Muscle layer of colon (tissue), 2 donors: ENCODE results near the gene TICAM2.
"Not testable (repeated sequence)": the region's sequence is repeated elsewhere in the genome, so short reads cannot be mapped to it uniquely, and the experiment has no call there.

Source experiments
- H3K27ac ChIP-seq: one replicate; pipeline ENCODE4 v1.7.0; 2013; ENCODE audit warnings: low read depth, mild to moderate bottlenecking, low read length, moderate library complexity
- H3K27me3 ChIP-seq, 2 donors: one replicate each; pipeline ENCODE4 v1.7.0; 2013; ENCODE audit warnings: low read length in 2 of 2, mild to moderate bottlenecking in 2 of 2; ENCODE audit not compliant: insufficient read depth in 2 of 2, control insufficient read depth in 1 of 2
- H3K36me3 ChIP-seq: one replicate; pipeline ENCODE4 v1.7.0; 2013; ENCODE audit warnings: mild to moderate bottlenecking, low read length; ENCODE audit not compliant: insufficient read depth
- H3K4me1 ChIP-seq: one replicate; pipeline ENCODE4 v1.7.0; 2013; ENCODE audit warnings: mild to moderate bottlenecking, low read length; ENCODE audit not compliant: insufficient read depth
- H3K4me3 ChIP-seq, 2 donors: one replicate each; pipeline ENCODE4 v1.7.0; 2013; ENCODE audit warnings: low read length in 2 of 2, low read depth in 1 of 2, mild to moderate bottlenecking in 1 of 2, moderate library complexity in 1 of 2
- H3K9ac ChIP-seq: one replicate; pipeline ENCODE4 v1.7.0; 2013; ENCODE audit warnings: low read length
- H3K9me3 ChIP-seq: one replicate; pipeline ENCODE4 v1.7.0; 2013; ENCODE audit warnings: mild to moderate bottlenecking, low read length
- donor health status: abdominal sarcoma.
- donor health status: Adenocarcinoma of cecum.

The TICAM2 gene, protein sequence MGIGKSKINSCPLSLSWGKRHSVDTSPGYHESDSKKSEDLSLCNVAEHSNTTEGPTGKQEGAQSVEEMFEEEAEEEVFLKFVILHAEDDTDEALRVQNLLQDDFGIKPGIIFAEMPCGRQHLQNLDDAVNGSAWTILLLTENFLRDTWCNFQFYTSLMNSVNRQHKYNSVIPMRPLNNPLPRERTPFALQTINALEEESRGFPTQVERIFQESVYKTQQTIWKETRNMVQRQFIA

DNA sequence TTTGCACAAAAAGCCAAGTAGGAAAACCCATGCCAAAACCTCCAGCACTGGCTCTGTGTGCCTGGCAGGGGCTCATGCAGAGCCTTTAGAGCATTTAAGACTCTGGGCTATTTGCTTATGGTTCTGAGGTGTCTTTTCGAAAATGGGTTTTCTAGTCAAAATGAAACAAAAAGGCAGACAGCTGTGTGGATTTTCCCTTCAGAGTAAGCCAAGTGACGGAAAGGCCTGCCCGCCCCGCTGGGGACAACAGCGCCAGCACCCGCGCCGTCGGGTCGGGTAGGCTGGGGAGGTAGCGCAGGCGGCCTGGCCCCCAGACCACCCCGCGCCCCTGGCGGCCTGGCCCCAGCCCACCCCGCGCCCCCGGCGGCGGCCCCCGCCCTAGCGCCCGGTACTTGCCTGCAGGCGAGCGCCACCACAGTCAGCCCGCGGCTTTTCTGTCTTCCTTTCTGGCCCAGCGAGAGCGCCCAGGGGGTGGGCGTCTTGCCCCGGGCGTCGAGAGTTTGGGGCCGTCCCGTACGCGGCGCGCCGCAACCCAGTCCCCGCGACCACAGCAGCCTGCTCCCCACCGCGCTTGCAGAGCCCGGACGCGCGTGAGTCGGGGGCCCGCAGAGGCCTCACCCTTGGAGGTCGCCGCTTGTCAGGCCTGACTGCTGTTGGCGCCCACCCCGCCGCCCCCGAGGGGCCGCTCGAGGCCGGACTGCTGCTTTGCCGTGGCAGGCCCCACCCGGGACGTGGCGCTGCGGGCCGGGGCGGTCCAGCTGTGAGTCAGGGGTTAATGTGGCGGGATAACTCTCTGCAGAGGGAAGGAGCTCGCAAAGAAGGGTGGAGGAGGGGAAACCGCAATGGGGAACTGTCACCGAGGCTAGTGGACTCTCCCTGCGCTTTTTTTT is at the start of gene TICAM2:
Gene TICAM2 (minus strand): TSS at position 779 of the 890 bp plus-strand sequence. CDS start 21,223 bp downstream, outside the sequence.
- Histone ChIP-seq H3K27me3 (no peaks in the 10 kb centered on the region), H3K9ac (peak within 1 kb of the TSS; percentile 69), H3K9me3 (no peaks in the 10 kb centered on the region), H3K4me1 (peaks cover 27% of the 10 kb centered on the region), H3K4me3 (peak within 1 kb of the TSS; percentile 70 to 81), H3K36me3 (no peaks in the 10 kb centered on the region), H3K27ac (peak within 1 kb of the TSS; percentile 96)

DNA sequence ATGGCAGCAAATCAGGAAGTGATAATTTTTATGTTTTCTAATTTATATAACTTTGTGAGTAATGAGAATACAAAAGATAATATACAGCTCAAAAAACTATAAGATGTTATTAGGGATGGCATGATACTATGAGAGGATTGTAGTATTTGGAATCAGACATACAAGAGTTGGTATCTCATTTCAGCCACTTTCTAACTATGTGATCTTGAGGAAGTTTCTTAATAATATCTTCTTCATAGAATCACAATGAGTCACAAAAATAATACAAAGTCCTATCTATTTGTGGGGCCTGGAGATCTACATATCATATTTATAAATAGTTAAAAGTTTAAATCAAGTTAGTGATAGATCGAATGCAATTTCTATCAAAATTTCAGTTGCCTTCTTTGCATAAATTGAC is 47.3 kb upstream of the TICAM2 start:
- H3K4me1 ChIP-seq: no peaks in the 10 kb centered on the region
- H3K27me3 ChIP-seq: no peaks in the 10 kb centered on the region
- H3K9ac ChIP-seq: no peak overlapping the region
- no peak overlapping the region for H3K4me3 ChIP-seq
- H3K9me3 ChIP-seq: no peaks in the 10 kb centered on the region
- H3K36me3 ChIP-seq: no peaks in the 10 kb centered on the region
- H3K27ac ChIP-seq: no peak overlapping the region

DNA sequence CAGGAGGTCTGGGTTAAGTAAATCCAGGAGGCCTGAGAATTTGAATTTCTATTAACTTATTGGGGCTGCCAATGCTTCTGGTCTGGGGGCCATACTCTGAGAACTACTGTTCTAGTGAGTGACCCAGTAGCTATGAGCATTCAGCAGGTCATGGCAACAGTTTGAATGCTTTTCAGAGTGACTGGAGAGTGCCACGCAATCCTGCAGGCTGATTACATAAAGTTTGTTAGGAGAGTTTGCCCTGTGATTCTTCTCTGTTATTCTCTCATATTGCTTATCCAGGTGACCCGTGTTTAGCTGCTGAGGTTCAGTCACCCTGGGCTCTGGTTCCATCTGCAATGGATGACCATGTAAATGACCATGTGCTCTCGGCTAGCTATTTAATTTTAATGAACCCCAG is 45.8 kb upstream of the TICAM2 start:
- Histone ChIP-seq H3K9ac (no peak overlapping the region), H3K36me3 (no peaks in the 10 kb centered on the region), H3K27ac (no peak overlapping the region), H3K4me1 (no peaks in the 10 kb centered on the region), H3K4me3 (no peak overlapping the region), H3K9me3 (no peaks in the 10 kb centered on the region), H3K27me3 (no peaks in the 10 kb centered on the region)

DNA sequence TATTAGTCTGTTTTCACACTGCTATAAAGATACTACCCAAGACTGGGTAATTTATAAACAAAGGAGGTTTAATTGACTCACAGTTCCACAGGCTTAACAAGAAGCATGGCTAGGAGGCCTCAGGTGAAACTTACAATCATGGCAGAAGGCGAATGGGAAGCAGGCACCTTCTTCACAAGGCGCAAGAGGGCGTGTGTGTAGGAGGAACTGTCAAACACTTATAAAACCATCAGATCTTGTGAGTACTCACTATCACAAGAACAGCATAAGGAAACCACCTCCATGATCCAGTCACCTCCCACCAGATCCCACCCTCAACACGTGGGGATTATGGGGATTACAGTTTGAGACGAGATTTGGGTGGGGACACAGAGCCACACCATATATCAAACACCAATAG is 43.1 kb upstream of the TICAM2 start:
- H3K27me3 ChIP-seq, H3K9ac ChIP-seq, H3K4me3 ChIP-seq, H3K9me3 ChIP-seq, H3K36me3 ChIP-seq, H3K27ac ChIP-seq, H3K4me1 ChIP-seq: not testable (repeated sequence)

DNA sequence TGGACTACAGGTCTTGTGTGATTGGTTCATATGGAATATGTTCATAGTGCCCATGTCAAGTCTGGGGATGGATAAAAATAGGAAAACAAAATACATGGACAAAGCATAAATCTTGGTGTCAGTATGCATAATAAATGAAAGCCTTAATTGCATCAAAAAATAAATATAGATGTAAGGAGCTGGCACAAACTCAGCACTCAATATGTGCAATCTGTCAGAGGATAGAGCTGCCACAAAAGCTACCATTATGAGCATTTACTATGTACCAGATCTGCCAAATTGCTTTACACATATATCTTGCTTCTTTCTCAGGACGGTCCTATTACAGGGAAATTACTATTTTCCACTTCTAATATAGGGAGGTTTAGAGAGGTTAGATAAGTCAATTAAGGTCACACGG is 41.8 kb upstream of the TICAM2 start:
- Histone ChIP-seq H3K36me3 (no peaks in the 10 kb centered on the region), H3K9ac (no peak overlapping the region), H3K9me3 (no peaks in the 10 kb centered on the region), H3K4me1 (no peaks in the 10 kb centered on the region), H3K27me3 (no peaks in the 10 kb centered on the region), H3K4me3 (no peak overlapping the region), H3K27ac (no peak overlapping the region)

DNA sequence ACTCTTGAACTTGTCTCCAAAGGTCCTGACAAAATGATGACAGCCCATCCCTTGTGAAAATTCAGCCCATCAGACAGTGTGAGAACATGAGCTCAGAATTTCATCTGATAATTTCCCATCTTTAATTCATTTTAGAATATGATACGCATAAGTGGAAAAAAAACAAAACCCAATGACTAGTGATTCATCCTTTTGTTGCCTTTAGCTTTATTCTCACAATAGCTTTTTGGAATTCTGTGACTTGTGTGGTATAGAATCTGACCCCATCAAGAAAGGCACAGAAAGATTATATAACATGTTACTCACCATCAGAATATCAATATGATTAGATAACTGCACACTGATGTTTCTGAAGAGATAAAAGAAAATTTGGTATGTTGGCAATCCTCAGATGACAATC is 39.7 kb upstream of the TICAM2 start:
- H3K27me3 ChIP-seq: no peaks in the 10 kb centered on the region
- no peak overlapping the region for H3K27ac ChIP-seq
- no peak overlapping the region for H3K4me3 ChIP-seq
- H3K36me3 ChIP-seq: no peaks in the 10 kb centered on the region
- H3K9ac ChIP-seq: no peak overlapping the region
- no peaks in the 10 kb centered on the region for H3K9me3 ChIP-seq
- no peaks in the 10 kb centered on the region for H3K4me1 ChIP-seq

DNA sequence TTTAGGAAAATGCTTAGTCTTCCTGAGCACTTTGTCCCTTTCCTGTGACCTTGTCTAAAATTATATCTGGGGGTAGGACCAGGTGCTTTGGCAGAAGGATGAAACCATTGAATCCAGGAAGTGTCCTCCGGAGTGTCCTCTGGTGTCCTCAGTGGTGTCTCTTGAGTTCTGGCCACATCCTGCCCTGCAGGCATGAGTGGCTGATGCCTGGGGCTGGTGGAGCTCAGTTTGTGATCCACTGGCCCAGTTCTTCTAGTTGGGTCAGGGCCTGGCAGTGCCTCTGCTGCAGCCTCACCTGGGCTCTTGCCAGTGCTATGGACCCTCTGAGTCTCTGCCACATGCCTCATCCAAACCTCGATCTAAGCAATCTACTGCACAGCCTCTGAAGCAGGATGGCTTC is 38.0 kb upstream of the TICAM2 start:
- Histone ChIP-seq H3K9me3 (no peaks in the 10 kb centered on the region), H3K4me3 (no peak overlapping the region), H3K27me3 (no peaks in the 10 kb centered on the region), H3K27ac (no peak overlapping the region), H3K4me1 (no peaks in the 10 kb centered on the region), H3K36me3 (no peaks in the 10 kb centered on the region), H3K9ac (no peak overlapping the region)

DNA sequence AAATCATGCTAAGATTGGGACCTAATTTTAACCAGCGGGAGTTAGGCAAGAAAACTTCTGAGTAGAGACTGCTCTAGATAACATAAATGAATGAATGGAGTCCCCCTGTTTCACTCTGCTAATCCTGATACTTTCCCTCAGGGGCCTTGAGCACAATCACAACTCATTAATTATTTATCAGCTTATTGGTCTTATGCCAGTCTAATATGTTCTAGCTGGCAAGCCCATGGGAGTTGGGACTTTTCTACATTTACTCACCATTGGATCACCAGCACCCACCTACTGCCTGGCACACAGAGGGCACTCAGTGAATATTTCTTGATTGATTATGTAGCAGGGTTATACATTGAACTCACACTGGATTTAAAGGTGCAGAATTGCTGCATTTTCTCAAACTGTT is 37.1 kb upstream of the TICAM2 start:
- H3K36me3 ChIP-seq: no peaks in the 10 kb centered on the region

DNA sequence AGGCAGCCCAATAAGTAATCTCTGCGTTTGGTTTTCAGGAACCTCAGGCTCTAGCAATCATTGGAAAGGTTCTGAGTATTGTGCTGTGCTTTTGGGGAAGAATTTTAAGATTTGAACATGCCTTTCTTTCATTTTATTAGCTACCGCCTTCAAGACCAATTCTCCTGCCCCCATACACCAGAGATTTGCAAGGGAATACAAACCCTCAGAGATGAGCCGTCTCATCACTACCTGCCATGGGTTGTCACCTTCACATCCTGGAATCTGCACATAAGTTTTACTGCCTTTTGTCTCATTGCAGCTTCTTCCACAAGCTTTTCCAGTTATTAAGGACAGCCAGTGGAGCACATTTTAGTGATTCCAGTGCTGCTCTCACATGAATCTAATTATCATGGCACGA is 35.2 kb upstream of the TICAM2 start:
- Histone ChIP-seq H3K27me3 (no peaks in the 10 kb centered on the region), H3K27ac (no peak overlapping the region), H3K9me3 (no peaks in the 10 kb centered on the region), H3K4me3 (no peak overlapping the region), H3K9ac (no peak overlapping the region), H3K4me1 (no peaks in the 10 kb centered on the region), H3K36me3 (no peaks in the 10 kb centered on the region)

More for the DNA sequence above, 37.1 kb upstream of the TICAM2 start:
- H3K27me3 ChIP-seq: no peaks in the 10 kb centered on the region
- H3K4me1 ChIP-seq: no peaks in the 10 kb centered on the region
- H3K9me3 ChIP-seq: no peaks in the 10 kb centered on the region
- H3K9ac ChIP-seq: no peak overlapping the region
- no peak overlapping the region for H3K27ac ChIP-seq
- H3K4me3 ChIP-seq: no peak overlapping the region

DNA sequence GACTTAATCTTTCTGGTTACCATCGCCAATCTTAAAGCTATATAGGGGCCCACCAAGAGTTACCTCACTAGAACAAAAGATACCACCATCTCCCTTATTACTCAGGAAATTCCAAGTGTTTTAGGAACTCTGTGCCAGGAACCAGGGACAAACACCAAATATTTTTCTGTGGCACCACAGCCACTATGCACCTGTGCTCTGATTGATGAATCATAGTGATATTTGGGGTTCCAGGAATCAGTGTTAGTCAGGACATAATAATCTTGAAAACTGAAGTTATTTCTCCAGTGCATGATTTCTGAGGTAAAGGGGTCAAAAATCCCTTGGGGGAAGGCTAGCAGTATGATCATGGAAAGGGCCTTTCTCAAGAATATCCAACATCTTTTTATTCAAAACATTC is 33.7 kb upstream of the TICAM2 start:
- Histone ChIP-seq H3K4me3 (no peak overlapping the region), H3K27me3 (no peaks in the 10 kb centered on the region), H3K27ac (no peak overlapping the region), H3K9ac (no peak overlapping the region), H3K9me3 (no peaks in the 10 kb centered on the region), H3K36me3 (no peaks in the 10 kb centered on the region), H3K4me1 (no peaks in the 10 kb centered on the region)

DNA sequence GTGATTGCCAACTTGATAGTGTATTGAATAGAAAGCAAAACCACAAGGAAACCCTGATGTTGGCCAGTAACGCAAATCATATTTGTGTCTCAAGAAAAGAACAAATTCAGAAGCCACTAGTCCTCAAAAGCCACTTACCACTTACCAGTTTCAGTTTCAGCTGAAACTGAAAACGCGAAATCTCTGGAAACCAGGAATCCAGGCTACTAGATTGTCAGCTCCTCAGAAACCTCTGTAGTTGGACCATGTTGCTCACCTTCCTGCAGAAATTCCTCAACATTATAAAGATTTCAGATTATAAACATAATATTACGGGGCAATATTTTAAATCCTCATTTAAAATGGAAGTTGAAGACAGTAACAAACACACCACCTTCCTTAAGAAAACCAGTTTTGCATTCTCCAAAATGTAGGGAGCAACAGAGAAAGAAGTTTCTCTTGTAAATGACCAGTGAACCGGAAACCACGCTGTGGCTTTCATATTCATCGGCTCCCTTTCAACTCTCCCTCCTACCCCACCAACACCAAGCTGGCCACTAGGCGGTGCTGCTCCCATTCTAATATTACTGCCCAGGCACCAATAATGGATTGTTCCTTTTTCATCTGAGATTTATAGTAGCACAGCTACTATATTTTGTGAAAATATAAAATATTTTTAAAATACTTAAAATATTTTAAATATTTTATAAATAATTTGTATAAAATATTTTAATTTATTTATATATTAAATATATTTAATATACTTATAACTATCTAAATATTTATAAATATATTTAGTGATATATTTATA is 32.3 kb upstream of the TICAM2 start:
- H3K27me3 ChIP-seq: no peaks in the 10 kb centered on the region
- H3K36me3 ChIP-seq: no peaks in the 10 kb centered on the region
- peak overlapping the region; percentile 53 for H3K27ac ChIP-seq
- H3K9me3 ChIP-seq: no peaks in the 10 kb centered on the region
- H3K4me1 ChIP-seq: no peaks in the 10 kb centered on the region
- H3K4me3 ChIP-seq: peak overlapping the region in 1 of 2 donors; percentile 43
- H3K9ac ChIP-seq: no peak overlapping the region
